ENCODE results near the gene MOB3B. TPM values are rescaled to one million over a fixed set of nuclear protein-coding genes. Genes with fewer than 3 reads are reported as not detected.

The MOB3B gene
- total and polyA plus RNA-seq, 2 donors (not counting 1 experiment from before 2014, with no cell fraction given) = under 0.01 to 0.15 TPM

DNA sequence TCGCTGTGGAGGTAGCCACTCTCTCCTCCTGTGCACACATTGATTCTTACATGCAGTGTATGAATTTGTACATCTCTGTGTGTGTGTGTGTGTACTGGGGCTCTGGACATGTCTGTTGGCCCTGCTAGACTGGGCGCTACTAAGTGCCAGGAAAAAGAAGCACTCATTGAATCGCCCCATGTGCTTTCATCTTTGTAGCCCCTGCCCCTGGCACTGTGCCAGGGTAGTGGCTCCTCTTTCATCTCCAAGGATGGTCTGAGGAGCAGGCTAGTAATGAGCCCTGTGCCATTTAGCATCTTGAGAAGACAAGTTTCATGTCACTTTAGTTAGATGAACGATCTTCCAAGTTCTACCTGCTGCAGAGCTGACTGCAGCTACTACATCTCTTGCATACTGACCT is 198.2 kb downstream of the MOB3B start:
- H3K27me3 ChIP-seq (ENCODE audit: control insufficient read depth, insufficient read depth, low read length) = no peaks in the 10 kb centered on the region
- H3K9me3 ChIP-seq (ENCODE audit: control insufficient read depth, insufficient read depth, low read depth, low read length) = no peaks in the 10 kb centered on the region
- no peak overlapping the region for H3K9ac ChIP-seq (ENCODE audit: insufficient read depth, low read length)
- no peak overlapping the region for H3K27ac ChIP-seq (ENCODE audit: insufficient read depth, low read length)
- H3K36me3 ChIP-seq (ENCODE audit: control insufficient read depth, insufficient read depth, low read length) = no peaks in the 10 kb centered on the region
- H2AFZ ChIP-seq (ENCODE audit: low read length) = no peak overlapping the region
- TF ChIP-seq CTCF (conservative IDR thresholded peaks at IDR 0.05 in 1 of 2, IDR thresholded peaks at IDR 0.05 in 1 of 2; ENCODE audit: low read depth in 1 of 2, low read length in 2 of 2) (no peak), EZH2 (IDR thresholded peaks at IDR 0.05; ENCODE audit: low read length, missing control alignments) (no peak)
- no peak for DNase-seq (ENCODE audit: low read depth in 2 of 2)
- H4K20me1 ChIP-seq (ENCODE audit: control insufficient read depth, extremely low read depth, insufficient read depth, low read length) = no peaks in the 10 kb centered on the region
- H3K4me3 ChIP-seq (replicated peaks in 1 of 4; ENCODE audit: control extremely low read depth in 1 of 4, insufficient read depth in 1 of 4, low read depth in 3 of 4, low read length in 4 of 4) = no peak overlapping the region
- H3K4me1 ChIP-seq (ENCODE audit: control insufficient read depth, extremely low read depth, insufficient read depth, low read length) = no peaks in the 10 kb centered on the region
- H3K79me2 ChIP-seq (ENCODE audit: control insufficient read depth, insufficient read depth, low read length) = no peaks in the 10 kb centered on the region
- no peak overlapping the region for H3K4me2 ChIP-seq (ENCODE audit: extremely low read depth, insufficient read depth, low read length)

DNA sequence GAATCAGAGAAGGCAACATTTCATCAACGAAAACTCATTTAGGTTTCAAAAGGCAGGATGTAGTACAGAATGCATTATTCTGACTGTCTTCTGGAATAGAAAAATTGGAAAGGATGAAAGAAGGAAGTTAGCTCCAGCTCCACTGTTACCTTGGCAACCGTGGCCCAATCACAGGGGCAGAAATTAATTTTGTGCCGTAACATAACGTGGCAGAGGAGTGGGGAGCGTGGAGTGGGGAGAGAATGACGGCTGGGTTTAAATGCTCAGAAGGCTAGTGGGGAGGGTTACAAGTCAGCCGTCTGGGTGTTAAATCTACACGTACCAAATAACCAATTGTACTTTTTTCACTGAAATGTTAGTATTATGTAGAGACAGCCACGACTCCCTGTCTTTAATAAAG is 200.3 kb downstream of the MOB3B start:
- Histone ChIP-seq H3K4me3 (replicated peaks in 1 of 4; ENCODE audit: control extremely low read depth in 1 of 4, insufficient read depth in 1 of 4, low read depth in 3 of 4, low read length in 4 of 4) (no peak overlapping the region), H3K9me3 (ENCODE audit: control insufficient read depth, insufficient read depth, low read depth, low read length) (no peaks in the 10 kb centered on the region), H3K27ac (ENCODE audit: insufficient read depth, low read length) (no peak overlapping the region), H2AFZ (ENCODE audit: low read length) (no peak overlapping the region), H3K27me3 (ENCODE audit: control insufficient read depth, insufficient read depth, low read length) (no peaks in the 10 kb centered on the region), H3K4me1 (ENCODE audit: control insufficient read depth, extremely low read depth, insufficient read depth, low read length) (no peaks in the 10 kb centered on the region), H3K4me2 (ENCODE audit: extremely low read depth, insufficient read depth, low read length) (no peak overlapping the region), H4K20me1 (ENCODE audit: control insufficient read depth, extremely low read depth, insufficient read depth, low read length) (no peaks in the 10 kb centered on the region), H3K36me3 (ENCODE audit: control insufficient read depth, insufficient read depth, low read length) (no peaks in the 10 kb centered on the region), H3K79me2 (ENCODE audit: control insufficient read depth, insufficient read depth, low read length) (no peaks in the 10 kb centered on the region), H3K9ac (ENCODE audit: insufficient read depth, low read length) (no peak overlapping the region)
- no peak for TF ChIP-seq EZH2 (IDR thresholded peaks at IDR 0.05; ENCODE audit: low read length, missing control alignments)
- TF ChIP-seq CTCF (conservative IDR thresholded peaks at IDR 0.05 in 1 of 2, IDR thresholded peaks at IDR 0.05 in 1 of 2; ENCODE audit: low read depth in 1 of 2, low read length in 2 of 2) = no peak
- DNase-seq (ENCODE audit: low read depth in 2 of 2) = no peak

- H3K4me1 ChIP-seq (ENCODE audit: control insufficient read depth, extremely low read depth, insufficient read depth, low read length) = no peaks in the 10 kb centered on the region
- no peak overlapping the region for H2AFZ ChIP-seq (ENCODE audit: low read length)
- no peak overlapping the region for H3K9ac ChIP-seq (ENCODE audit: insufficient read depth, low read length)
- no peaks in the 10 kb centered on the region for H4K20me1 ChIP-seq (ENCODE audit: control insufficient read depth, extremely low read depth, insufficient read depth, low read length)
- no peaks in the 10 kb centered on the region for H3K36me3 ChIP-seq (ENCODE audit: control insufficient read depth, insufficient read depth, low read length)
- no peak for DNase-seq (ENCODE audit: low read depth in 2 of 2)
- no peaks in the 10 kb centered on the region for H3K27me3 ChIP-seq (ENCODE audit: control insufficient read depth, insufficient read depth, low read length)
- no peak overlapping the region for H3K4me2 ChIP-seq (ENCODE audit: extremely low read depth, insufficient read depth, low read length)
- TF ChIP-seq EZH2 (IDR thresholded peaks at IDR 0.05; ENCODE audit: low read length, missing control alignments) (no peak), CTCF (conservative IDR thresholded peaks at IDR 0.05 in 1 of 2, IDR thresholded peaks at IDR 0.05 in 1 of 2; ENCODE audit: low read depth in 1 of 2, low read length in 2 of 2) (no peak)
- no peak overlapping the region for H3K4me3 ChIP-seq (replicated peaks in 1 of 4; ENCODE audit: control extremely low read depth in 1 of 4, insufficient read depth in 1 of 4, low read depth in 3 of 4, low read length in 4 of 4)
- no peaks in the 10 kb centered on the region for H3K9me3 ChIP-seq (ENCODE audit: control insufficient read depth, insufficient read depth, low read depth, low read length)
- H3K27ac ChIP-seq (ENCODE audit: insufficient read depth, low read length) = no peak overlapping the region
- H3K79me2 ChIP-seq (ENCODE audit: control insufficient read depth, insufficient read depth, low read length) = no peaks in the 10 kb centered on the region
These were observed 201.1 kb downstream of the MOB3B start for GRCh38 chr9:27328483-27328882.
